Smooth muscle cell of the umbilical artery (primary cell): ENCODE measurements around the gene TARM1. TPM values are rescaled to one million over a fixed set of nuclear protein-coding genes. Genes with fewer than 3 reads are reported as not detected.

ENCODE experiments used
- total RNA-seq: library from RNA; depleted of rRNA; stranded (reverse); fragments of >200 nt; gene quantifications from 2 replicates; pipeline ENCODE4 v1.2.3, GENCODE V29; 2014

TARM1 gene
- total RNA-seq: not detected in 2 replicates

DNA sequence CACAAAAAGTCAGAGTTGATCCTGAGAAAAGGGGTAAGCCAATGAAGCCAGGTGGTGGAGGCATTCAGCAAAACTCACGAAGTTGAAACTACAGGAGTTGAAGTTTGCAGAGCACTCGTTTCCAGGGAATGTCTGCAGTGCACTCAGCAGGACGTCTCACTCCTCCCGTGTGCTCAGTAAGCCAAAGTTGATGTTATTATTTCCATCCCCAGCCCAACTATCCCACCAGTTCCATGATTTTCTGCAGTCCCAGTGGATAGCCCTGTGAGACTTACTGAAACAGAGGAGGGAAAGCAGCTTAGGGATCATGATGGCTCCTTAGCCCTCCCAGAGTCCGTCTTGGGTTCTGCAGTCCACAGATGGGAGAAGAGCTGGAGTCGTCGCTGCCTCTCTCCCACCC, at the start of gene TARM1:
TSS of gene TARM1 (minus strand) at position 334 of the 400 bp plus-strand sequence. CDS start at position 309, 25 bp downstream.

GRCh38 chr19:54115109-54116063, 34.2 kb upstream of the TARM1 start, which contains the start of the genes PRPF31 and TFPT:
PRPF31 (plus strand) TSS chr19:54115754; CDS start chr19:54118279, 2,525 bp downstream.
TFPT (minus strand) TSS chr19:54115657; CDS start chr19:54115269, 388 bp downstream.

GRCh38 chr19:54102421-54103169, 21.4 kb upstream of the TARM1 start, which contains the start of gene NDUFA3:
NDUFA3 (plus strand) TSS chr19:54102855; CDS start chr19:54102879, 24 bp downstream.

GRCh38 chr19:54100561-54100960, 19.4 kb upstream of the TARM1 start, which contains the start of gene OSCAR:
OSCAR (minus strand) TSS chr19:54100803; CDS start chr19:54100792, 11 bp downstream.

DNA sequence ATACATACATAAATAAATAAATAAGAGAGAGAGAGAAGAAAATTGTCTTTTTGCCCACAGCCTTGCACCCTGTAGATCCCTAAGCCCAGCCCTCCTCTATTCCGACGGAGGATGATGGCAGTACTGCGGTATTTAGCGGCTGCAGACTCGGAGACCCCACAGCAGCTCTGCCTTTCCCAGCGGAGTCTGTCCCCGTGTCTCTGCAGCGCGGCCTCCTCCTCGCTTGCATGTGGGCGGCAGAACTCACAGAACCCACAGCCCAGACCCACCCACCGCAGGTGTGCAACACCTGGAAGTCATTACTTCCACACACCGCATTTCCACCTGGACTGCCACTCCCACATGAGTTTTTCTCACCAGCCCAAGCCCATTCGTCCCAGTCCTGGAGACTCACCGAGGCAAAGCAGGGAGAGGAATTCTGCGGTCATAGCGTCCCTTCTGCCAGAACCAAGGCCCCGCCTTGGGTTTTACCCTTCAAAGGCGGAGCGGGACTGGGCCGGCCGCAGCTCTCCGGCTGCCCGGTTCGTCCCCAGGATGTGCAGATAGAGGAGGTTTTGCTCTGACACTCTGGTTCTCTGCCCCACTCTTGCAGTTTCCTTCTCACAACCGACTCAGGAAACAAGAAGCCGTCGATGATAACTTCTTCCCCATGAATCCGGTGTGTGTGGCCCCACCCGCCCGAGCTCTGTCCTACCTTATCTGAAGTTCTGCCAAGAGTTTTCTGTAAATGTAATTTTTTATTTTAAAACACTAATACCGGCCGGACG, 17.6 kb downstream of the TARM1 start, which contains the start of gene VSTM1:
TSS of gene VSTM1 (minus strand) at position 548 of the 767 bp plus-strand sequence. CDS start at position 428, 120 bp downstream.

Other genes starting within 250 kb of the TARM1 start
- 8.9 and 21.8 TPM in 2 replicates for gene MYADM, start 213.5 kb downstream of the TARM1 start, total RNA-seq
- gene PRKCG, start 199.2 kb downstream of the TARM1 start, total RNA-seq: 0.30 TPM in 1 of 2 replicates, not detected in the other
- gene CACNG7, start 172.1 kb downstream of the TARM1 start, total RNA-seq: 1.1 and 4.2 TPM in 2 replicates
- 0.23 and 0.59 TPM in 2 replicates for gene CACNG8, start 118.4 kb downstream of the TARM1 start, total RNA-seq
- gene CACNG6, start 89.7 kb downstream of the TARM1 start, total RNA-seq: not detected in 2 replicates
- gene VSTM1, start 17.5 kb downstream of the TARM1 start, total RNA-seq: not detected in 2 replicates
- 0.78 TPM in 1 of 2 replicates, not detected in the other for gene OSCAR, start 19.4 kb upstream of the TARM1 start, total RNA-seq
- 8.8 and 9.5 TPM in 2 replicates for gene NDUFA3, start 21.5 kb upstream of the TARM1 start, total RNA-seq
- 9.1 and 18.1 TPM in 2 replicates for gene TFPT, start 34.3 kb upstream of the TARM1 start, total RNA-seq
- gene PRPF31, start 34.4 kb upstream of the TARM1 start, total RNA-seq: 37.1 and 60.9 TPM in 2 replicates
- 13.1 and 25.5 TPM in 2 replicates for gene CNOT3, start 56.4 kb upstream of the TARM1 start, total RNA-seq
- 4.6 and 5.3 TPM in 2 replicates for gene LENG1, start 78.4 kb upstream of the TARM1 start, total RNA-seq
- under 0.01 and 0.60 TPM in 2 replicates for gene TMC4, start 91.8 kb upstream of the TARM1 start, total RNA-seq
- 59.7 and 112 TPM in 2 replicates for gene MBOAT7, start 108.2 kb upstream of the TARM1 start, total RNA-seq
- gene TSEN34, start 109.9 kb upstream of the TARM1 start, total RNA-seq: 65.0 and 78.9 TPM in 2 replicates
- 753 and 1,564 TPM in 2 replicates for gene RPS9, start 119.5 kb upstream of the TARM1 start, total RNA-seq
- gene LILRB3, start 141.6 kb upstream of the TARM1 start, total RNA-seq: not detected in 2 replicates
- gene LILRA6, start 161.4 kb upstream of the TARM1 start, total RNA-seq: not detected in 2 replicates
- gene LILRB5, start 175.9 kb upstream of the TARM1 start, total RNA-seq: not detected in 2 replicates
- gene LILRB2, start 199.7 kb upstream of the TARM1 start, total RNA-seq: not detected in 2 replicates
- not detected in 2 replicates for gene LILRA5, start 231.8 kb upstream of the TARM1 start, total RNA-seq